Gastrocnemius medialis (tissue), 4 donors: Measurements from ENCODE around the gene LAMA2. TPM values are rescaled to one million over a fixed set of nuclear protein-coding genes. Genes with fewer than 3 reads are reported as not detected.

Experiments used
- ATAC-seq, 2 donors: fragments of 150-250 bp; one replicate each; pipeline ENCODE4 v1.9.1; 2016
- DNase-seq, 2 donors: peaks; one replicate each; pipeline ENCODE4 v3.0.0-alpha.2; 2019
- H3K27ac ChIP-seq, 4 donors: fragments of 200-600 bp; sonication (generic); 1 replicate in 1 of 4; 2 replicates in 3 of 4; pipeline ENCODE4 v1.5.1; 2016 to 2018; ENCODE audit warnings: mild to moderate bottlenecking in 2 of 4, moderate library complexity in 1 of 4
- H3K27me3 ChIP-seq, 3 donors: fragments of 200-600 bp; sonication (generic) in 2 of 3; 1 replicate in 1 of 3; 2 replicates in 2 of 3; pipeline versions ENCODE4 v1.5.1 to v1.6.0; 2016 to 2019; ENCODE audit warnings: mild to moderate bottlenecking in 1 of 3, moderate library complexity in 1 of 3
- H3K36me3 ChIP-seq, 2 donors: fragments of 200-600 bp; sonication (generic) in 1 of 2; one replicate each; pipeline ENCODE4 v1.5.1; 2017 to 2018
- H3K4me1 ChIP-seq, 2 donors: fragments of 200-600 bp; sonication (generic) in 1 of 2; one replicate each; pipeline ENCODE4 v1.5.1; 2016 to 2017; ENCODE audit warnings: mild to moderate bottlenecking in 2 of 2
- H3K4me3 ChIP-seq, 4 donors: fragments of 200-600 bp; sonication (generic) in 3 of 4; 1 replicate in 1 of 4; 2 replicates in 3 of 4; pipeline ENCODE4 v1.5.1; 2016 to 2019; ENCODE audit warnings: mild to moderate bottlenecking in 2 of 4
- H3K9me3 ChIP-seq, 3 donors: fragments of 200-600 bp; sonication (generic) in 2 of 3; 1 replicate in 1 of 3; 2 replicates in 2 of 3; pipeline ENCODE4 v1.5.1; 2016 to 2019
- POLR2A ChIP-seq, 2 donors: fragments of 450-650 bp; IDR thresholded peaks; one replicate each; pipeline ENCODE4 v1.6.1; 2017; ENCODE audit warnings: antibody characterized with exemption in 2 of 2, mild to moderate bottlenecking in 2 of 2, moderate library complexity in 2 of 2
- in situ Hi-C, 4 donors: fragments of 200-750 bp; cut with MboI; loops; one replicate each; pipeline versions ENCODE4 v1.15.0 to v1.8.0; 2017; ENCODE audit warnings: low sequenced_read_pairs in 4 of 4
- intact Hi-C: fragments of 100-400 bp; cut with DNase I; formaldehyde crosslinking; loops from one replicate; pipeline ENCODE4 v1.15.1; 2023; ENCODE audit warnings: low total_unique reads
- total RNA-seq, 4 donors: library from RNA; depleted of rRNA; stranded (reverse); fragments of >200 nt; gene quantifications; one replicate each; pipeline versions ENCODE4 v1.1.0 to v1.2.3, GENCODE V29; 2016
- TF ChIP-seq, protein P1 (sequence below), 5 experiments: fragments of 450-650 bp in 3 of 5; fragments of 200-600 bp in 2 of 5; sonication (generic) in 2 of 5; IDR thresholded peaks in 4 of 5; conservative IDR thresholded peaks in 1 of 5; 1 replicate in 4 of 5; 2 replicates in 1 of 5; pipeline ENCODE4 v1.5.1; 2016 to 2019; ENCODE audit warnings: antibody characterized with exemption in 5 of 5, mild to moderate bottlenecking in 3 of 5, moderate library complexity in 3 of 5

LAMA2 gene
- total RNA-seq, 4 donors from 2014 or later = 52.9 to 113 (median 71.3) TPM

DNA sequence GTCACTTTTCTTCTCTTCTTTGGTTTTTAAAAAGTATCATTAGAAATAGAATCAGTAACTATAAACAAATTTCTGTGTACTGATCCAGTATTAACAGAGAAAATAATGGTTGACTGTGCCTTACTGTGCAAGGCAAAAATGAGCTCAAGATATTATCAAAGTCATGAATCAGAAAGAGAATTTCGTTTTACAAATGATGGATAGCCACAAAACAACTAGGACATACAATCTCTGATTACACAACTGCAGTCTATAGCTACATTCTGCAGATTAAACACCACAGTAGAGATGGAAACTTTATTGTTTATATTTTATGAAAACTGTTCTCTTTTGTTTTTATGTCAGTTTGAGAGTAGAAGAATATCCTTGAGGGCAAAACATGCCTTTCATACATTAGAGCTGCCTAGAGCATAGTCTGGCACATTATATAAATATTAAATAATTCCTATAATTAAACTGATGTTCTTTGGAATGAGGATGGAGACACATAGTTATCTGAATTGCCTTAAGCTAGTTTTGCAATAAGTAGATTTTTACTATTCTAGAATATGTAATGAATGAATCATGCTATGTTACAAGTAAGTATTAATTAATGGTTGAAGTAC, 333.1 kb downstream of the LAMA2 start:
- intact Hi-C loops = no loop called here
- DNase-seq (no peak), ATAC-seq (no peak)
- Histone ChIP-seq H3K4me3 (no peak overlapping the region), H3K27ac (no peak overlapping the region), H3K27me3 (no peaks in the 10 kb centered on the region), H3K9me3 (no peaks in the 10 kb centered on the region), H3K36me3 (no peaks in the 10 kb centered on the region), H3K4me1 (no peaks in the 10 kb centered on the region)
- in situ Hi-C loops = no loop called here
- TF ChIP-seq, protein P1, sequence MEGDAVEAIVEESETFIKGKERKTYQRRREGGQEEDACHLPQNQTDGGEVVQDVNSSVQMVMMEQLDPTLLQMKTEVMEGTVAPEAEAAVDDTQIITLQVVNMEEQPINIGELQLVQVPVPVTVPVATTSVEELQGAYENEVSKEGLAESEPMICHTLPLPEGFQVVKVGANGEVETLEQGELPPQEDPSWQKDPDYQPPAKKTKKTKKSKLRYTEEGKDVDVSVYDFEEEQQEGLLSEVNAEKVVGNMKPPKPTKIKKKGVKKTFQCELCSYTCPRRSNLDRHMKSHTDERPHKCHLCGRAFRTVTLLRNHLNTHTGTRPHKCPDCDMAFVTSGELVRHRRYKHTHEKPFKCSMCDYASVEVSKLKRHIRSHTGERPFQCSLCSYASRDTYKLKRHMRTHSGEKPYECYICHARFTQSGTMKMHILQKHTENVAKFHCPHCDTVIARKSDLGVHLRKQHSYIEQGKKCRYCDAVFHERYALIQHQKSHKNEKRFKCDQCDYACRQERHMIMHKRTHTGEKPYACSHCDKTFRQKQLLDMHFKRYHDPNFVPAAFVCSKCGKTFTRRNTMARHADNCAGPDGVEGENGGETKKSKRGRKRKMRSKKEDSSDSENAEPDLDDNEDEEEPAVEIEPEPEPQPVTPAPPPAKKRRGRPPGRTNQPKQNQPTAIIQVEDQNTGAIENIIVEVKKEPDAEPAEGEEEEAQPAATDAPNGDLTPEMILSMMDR (IDR thresholded peaks at IDR 0.05 in 4 of 5, conservative IDR thresholded peaks at IDR 0.05 in 1 of 5) = no peak
- TF ChIP-seq POLR2A (IDR thresholded peaks at IDR 0.05) = no peak

DNA sequence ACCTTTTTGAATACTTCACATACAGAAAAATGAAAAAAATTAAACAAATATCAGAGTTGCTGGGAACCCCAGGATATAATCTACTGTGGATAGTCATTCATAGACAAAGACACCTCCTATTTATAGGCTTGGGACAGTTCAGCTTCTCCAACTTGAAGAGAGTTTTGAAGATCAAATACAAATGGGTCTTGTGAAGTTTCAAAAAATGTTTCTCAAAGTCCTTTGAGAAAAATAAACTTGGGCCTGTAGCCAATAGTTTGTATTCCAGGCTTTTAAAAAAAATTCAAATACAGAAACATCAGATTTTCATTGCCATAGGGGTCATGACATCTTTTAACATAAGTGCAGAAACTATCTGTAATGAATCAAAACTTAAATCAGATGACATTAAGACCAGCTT, 334.8 kb downstream of the LAMA2 start:
- ATAC-seq = no peak
- Histone ChIP-seq H3K4me1 (no peaks in the 10 kb centered on the region), H3K4me3 (no peak overlapping the region), H3K27me3 (no peaks in the 10 kb centered on the region), H3K36me3 (no peaks in the 10 kb centered on the region), H3K9me3 (no peaks in the 10 kb centered on the region), H3K27ac (no peak overlapping the region)
- TF ChIP-seq, protein P1 (IDR thresholded peaks at IDR 0.05 in 4 of 5, conservative IDR thresholded peaks at IDR 0.05 in 1 of 5) = no peak
- TF ChIP-seq POLR2A (IDR thresholded peaks at IDR 0.05) = no peak
- in situ Hi-C loops = no loop called here
- no peak for DNase-seq
- intact Hi-C loops = no loop called here

- ATAC-seq = no peak
- intact Hi-C loops (no loop called here), in situ Hi-C loops (loop anchor here in 1 of 4 donors (25.0 kb wide), 1 partner anchor 1496 kb away; no protein-coding TSS in a partner anchor)
- H3K4me1 ChIP-seq = peaks cover 0 to 5% of the 10 kb centered on the region in 2 donors
- H3K9me3 ChIP-seq = no peaks in the 10 kb centered on the region
- H3K27me3 ChIP-seq = no peaks in the 10 kb centered on the region
- H3K4me3 ChIP-seq = no peak overlapping the region
- no peak for TF ChIP-seq POLR2A (IDR thresholded peaks at IDR 0.05)
- TF ChIP-seq, protein P1 (IDR thresholded peaks at IDR 0.05 in 4 of 5, conservative IDR thresholded peaks at IDR 0.05 in 1 of 5) = no peak
- no peaks in the 10 kb centered on the region for H3K36me3 ChIP-seq
- H3K27ac ChIP-seq = no peak overlapping the region
- DNase-seq = no peak
These were observed 350.7 kb downstream of the LAMA2 start for GRCh38 chr6:129233458-129234134.

- intact Hi-C loops = no loop called here
- peak in 1 of 2 donors; percentile 46 for ATAC-seq
- no peak overlapping the region for H3K4me3 ChIP-seq
These were observed 352.4 kb downstream of the LAMA2 start for GRCh38 chr6:129235167-129236000.

More at GRCh38 chr6:129235167-129236000, 352.4 kb downstream of the LAMA2 start:
- no peaks in the 10 kb centered on the region for H3K36me3 ChIP-seq
- peaks cover 0 to 5% of the 10 kb centered on the region in 2 donors for H3K4me1 ChIP-seq
- DNase-seq = no peak
- H3K9me3 ChIP-seq = no peaks in the 10 kb centered on the region
- in situ Hi-C loops = loop anchor here in 1 of 4 donors (25.0 kb wide), 1 partner anchor 1498 kb away; no protein-coding TSS in a partner anchor
- no peaks in the 10 kb centered on the region for H3K27me3 ChIP-seq
- no peak for TF ChIP-seq POLR2A (IDR thresholded peaks at IDR 0.05)
- TF ChIP-seq, protein P1 (IDR thresholded peaks at IDR 0.05 in 4 of 5, conservative IDR thresholded peaks at IDR 0.05 in 1 of 5) = no peak
- no peak overlapping the region for H3K27ac ChIP-seq
